HEK293T (cell line): ENCODE results near the gene CRIM1.

Source experiments
- CTCF ChIA-PET: fragments of 350-600 bp; formaldehyde crosslinking; extraction: SDS; loops from one replicate; lab custom pipeline; 2021; ENCODE audit warnings: antibody characterized with exemption, inconsistent platforms; lab: Yijun Ruan, JAX
- POLR2A ChIA-PET: fragments of 350-600 bp; formaldehyde crosslinking; extraction: SDS; loops from one replicate; lab custom pipeline; 2020; ENCODE audit warnings: antibody characterized with exemption, inconsistent platforms; lab: Yijun Ruan, JAX
- DNase-seq: peaks from one replicate; pipeline ENCODE4 v3.0.0; 2012; ENCODE audit warnings: mixed read lengths; ENCODE audit errors: extremely low spot score
- ARNT ChIP-seq: fragments of 450-650 bp; IDR thresholded peaks from 2 replicates; pipeline ENCODE4 v1.6.1; 2017; ENCODE audit warnings: mild to moderate bottlenecking
- BHLHE40 ChIP-seq: fragments of 450-650 bp; IDR thresholded peaks from 2 replicates; pipeline ENCODE4 v1.6.1; 2016; ENCODE audit warnings: mild to moderate bottlenecking, moderate library complexity, borderline replicate concordance
- CTBP1 ChIP-seq: fragments of 450-650 bp; IDR thresholded peaks from 2 replicates; pipeline ENCODE4 v1.6.1; 2016; ENCODE audit warnings: borderline replicate concordance
- ELF4 ChIP-seq: fragments of 450-650 bp; IDR thresholded peaks from 2 replicates; pipeline ENCODE4 v1.6.1; 2017; ENCODE audit warnings: antibody characterized with exemption
- FOXA1 ChIP-seq: fragments of 450-650 bp; IDR thresholded peaks from 2 replicates; pipeline ENCODE4 v1.6.1; 2016; ENCODE audit warnings: mild to moderate bottlenecking
- FOXK2 ChIP-seq: fragments of 450-650 bp; IDR thresholded peaks from 2 replicates; pipeline ENCODE4 v1.6.1; 2016; ENCODE audit warnings: mild to moderate bottlenecking
- FOXM1 ChIP-seq: fragments of 450-650 bp; IDR thresholded peaks from 2 replicates; pipeline ENCODE4 v1.6.1; 2017; ENCODE audit warnings: mild to moderate bottlenecking, borderline replicate concordance
- HDGF ChIP-seq: fragments of 450-650 bp; IDR thresholded peaks from 2 replicates; pipeline ENCODE4 v1.6.1; 2017; ENCODE audit warnings: antibody characterized with exemption, borderline replicate concordance
- L3MBTL2 ChIP-seq: fragments of 450-650 bp; conservative IDR thresholded peaks from 2 replicates; pipeline ENCODE4 v1.6.1; 2016; ENCODE audit warnings: mild to moderate bottlenecking
- LEF1 ChIP-seq: fragments of 450-650 bp; IDR thresholded peaks from 2 replicates; pipeline ENCODE4 v1.6.1; 2017; ENCODE audit warnings: mild to moderate bottlenecking, borderline replicate concordance
- NFRKB ChIP-seq: fragments of 450-650 bp; IDR thresholded peaks from 2 replicates; pipeline ENCODE4 v1.6.1; 2016; ENCODE audit warnings: mild to moderate bottlenecking, moderate library complexity
- SP1 ChIP-seq: fragments of 450-650 bp; IDR thresholded peaks from 2 replicates; pipeline ENCODE4 v1.6.1; 2017
- SUZ12 ChIP-seq: fragments of 450-650 bp; IDR thresholded peaks from 2 replicates; pipeline ENCODE4 v1.6.1; 2016; ENCODE audit warnings: mild to moderate bottlenecking
- TARDBP ChIP-seq: fragments of 450-650 bp; IDR thresholded peaks from 2 replicates; pipeline ENCODE4 v1.6.1; 2016
- ZNF384 ChIP-seq: fragments of 450-650 bp; IDR thresholded peaks from 2 replicates; pipeline ENCODE4 v1.6.1; 2016
- TF ChIP-seq, protein P1 (sequence below): fragments of 450-650 bp; IDR thresholded peaks from 2 replicates; pipeline ENCODE4 v1.6.1; 2016

The CRIM1 gene

DNA sequence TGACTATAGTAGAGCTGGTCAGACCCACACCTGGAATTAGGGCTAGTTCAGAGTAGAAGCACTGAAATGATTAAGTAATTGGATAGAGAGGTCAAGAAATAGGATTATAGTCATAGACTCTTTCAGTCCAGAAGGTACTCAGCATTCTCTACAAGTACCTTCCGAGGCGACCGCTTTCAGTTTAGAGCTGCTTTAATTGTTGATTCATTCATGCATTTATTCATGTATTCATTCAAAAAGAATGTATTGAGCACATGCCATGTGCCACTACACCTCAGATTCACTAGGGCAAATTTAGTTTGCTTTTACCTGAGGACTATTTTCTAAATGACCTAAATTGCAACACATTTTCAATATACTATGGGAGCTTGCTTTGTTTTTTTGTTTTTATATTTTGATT, 48.7 kb downstream of the CRIM1 start:
- CTCF ChIA-PET, result no interaction called here
- no peak for DNase-seq
- POLR2A ChIA-PET, result no interaction called here
- no peak for TF ChIP-seq L3MBTL2
- TF ChIP-seq LEF1, result no peak
- no peak for TF ChIP-seq CTBP1
- TF ChIP-seq SP1, result no peak
- no peak for TF ChIP-seq FOXK2
- no peak for TF ChIP-seq SUZ12
- no peak for TF ChIP-seq FOXA1
- TF ChIP-seq BHLHE40, result no peak
- TF ChIP-seq ELF4, result no peak
- TF ChIP-seq, protein P1, sequence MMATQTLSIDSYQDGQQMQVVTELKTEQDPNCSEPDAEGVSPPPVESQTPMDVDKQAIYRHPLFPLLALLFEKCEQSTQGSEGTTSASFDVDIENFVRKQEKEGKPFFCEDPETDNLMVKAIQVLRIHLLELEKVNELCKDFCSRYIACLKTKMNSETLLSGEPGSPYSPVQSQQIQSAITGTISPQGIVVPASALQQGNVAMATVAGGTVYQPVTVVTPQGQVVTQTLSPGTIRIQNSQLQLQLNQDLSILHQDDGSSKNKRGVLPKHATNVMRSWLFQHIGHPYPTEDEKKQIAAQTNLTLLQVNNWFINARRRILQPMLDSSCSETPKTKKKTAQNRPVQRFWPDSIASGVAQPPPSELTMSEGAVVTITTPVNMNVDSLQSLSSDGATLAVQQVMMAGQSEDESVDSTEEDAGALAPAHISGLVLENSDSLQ, result no peak
- TF ChIP-seq HDGF, result no peak
- no peak for TF ChIP-seq FOXM1
- no peak for TF ChIP-seq TARDBP
- TF ChIP-seq ARNT, result no peak
- no peak for TF ChIP-seq NFRKB
- TF ChIP-seq ZNF384, result no peak

DNA sequence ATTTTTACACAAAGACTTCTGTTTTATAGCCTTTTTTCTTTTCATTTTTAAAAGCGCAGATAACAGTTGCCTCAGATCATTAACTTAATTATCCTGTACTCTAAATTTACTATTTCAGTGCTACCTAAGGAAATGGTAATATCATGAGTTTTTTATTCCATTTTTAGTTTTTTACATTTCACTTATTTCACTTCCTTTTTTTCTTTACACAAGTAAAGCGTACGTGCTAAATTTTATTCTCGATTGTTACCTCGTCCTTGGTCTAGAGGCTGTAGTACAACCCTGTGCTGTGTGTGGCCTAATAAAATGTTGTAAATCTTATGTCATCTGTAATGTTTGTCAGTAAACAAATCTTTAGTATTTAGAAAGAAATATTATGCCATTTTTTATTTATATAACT, 49.2 kb downstream of the CRIM1 start:
- TF ChIP-seq NFRKB (no peak), LEF1 (no peak), L3MBTL2 (no peak), BHLHE40 (no peak), ZNF384 (no peak), FOXA1 (no peak), FOXK2 (no peak), TARDBP (no peak), FOXM1 (no peak), SP1 (no peak), SUZ12 (no peak), ARNT (no peak), HDGF (no peak), CTBP1 (no peak), ELF4 (no peak)
- TF ChIP-seq, protein P1, result no peak
- CTCF ChIA-PET, result no interaction called here
- no peak for DNase-seq
- POLR2A ChIA-PET, result no interaction called here

DNA sequence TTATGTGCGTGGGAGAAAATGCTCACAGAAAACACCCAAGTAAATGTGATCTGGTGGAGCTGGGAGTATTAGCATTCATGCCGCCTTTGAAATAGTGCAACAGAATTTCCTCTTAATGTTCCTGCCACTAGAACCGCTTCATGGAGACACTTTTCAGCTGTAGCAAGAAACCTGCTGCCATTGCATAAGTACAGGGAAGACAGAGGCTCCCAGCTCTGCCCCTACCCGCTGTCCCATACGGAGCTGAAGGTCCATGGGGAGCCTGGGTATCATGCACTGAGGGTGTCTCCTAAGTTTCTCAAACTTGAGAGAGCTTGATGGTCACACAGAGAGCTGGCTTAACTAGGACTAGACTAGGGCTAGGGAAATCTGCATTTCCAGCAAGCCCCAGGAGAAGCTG, 49.6 kb downstream of the CRIM1 start:
- ChIA-PET CTCF (no interaction called here), POLR2A (no interaction called here)
- TF ChIP-seq TARDBP, result no peak
- TF ChIP-seq ZNF384, result no peak
- TF ChIP-seq SUZ12, result no peak
- TF ChIP-seq FOXA1, result no peak
- no peak for TF ChIP-seq FOXM1
- TF ChIP-seq CTBP1, result no peak
- no peak for TF ChIP-seq SP1
- no peak for TF ChIP-seq LEF1
- TF ChIP-seq, protein P1, result no peak
- TF ChIP-seq L3MBTL2, result no peak
- TF ChIP-seq FOXK2, result no peak
- no peak for TF ChIP-seq ARNT
- TF ChIP-seq ELF4, result no peak
- TF ChIP-seq HDGF, result no peak
- DNase-seq, result no peak

DNA sequence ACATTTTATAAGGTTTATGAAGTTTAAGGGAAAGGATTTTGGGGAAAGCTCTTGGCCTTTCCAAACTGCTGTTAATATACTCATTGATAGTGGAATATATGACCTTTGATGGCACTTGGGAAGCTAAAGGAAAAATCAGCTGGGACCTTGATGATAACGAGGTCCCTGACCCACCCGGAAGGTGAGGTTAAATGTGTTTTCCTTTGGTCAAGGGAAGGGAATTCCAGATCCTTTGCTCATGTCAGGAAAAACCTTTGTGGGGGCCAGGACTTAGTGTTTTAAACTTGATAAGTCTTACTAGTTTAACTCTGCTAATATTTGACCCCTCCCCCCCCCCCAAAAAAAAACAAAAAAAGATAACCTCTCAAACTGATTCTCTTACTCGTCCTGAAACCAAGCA, 50.7 kb downstream of the CRIM1 start:
- CTCF ChIA-PET, result no interaction called here
- TF ChIP-seq SP1, result no peak
- TF ChIP-seq, protein P1, result no peak
- no peak for TF ChIP-seq HDGF
- TF ChIP-seq CTBP1, result no peak
- no peak for TF ChIP-seq LEF1
- no peak for TF ChIP-seq SUZ12
- no peak for TF ChIP-seq ZNF384
- no peak for TF ChIP-seq ARNT
- TF ChIP-seq NFRKB, result no peak
- no peak for TF ChIP-seq FOXK2
- POLR2A ChIA-PET, result no interaction called here
- DNase-seq, result no peak

DNA sequence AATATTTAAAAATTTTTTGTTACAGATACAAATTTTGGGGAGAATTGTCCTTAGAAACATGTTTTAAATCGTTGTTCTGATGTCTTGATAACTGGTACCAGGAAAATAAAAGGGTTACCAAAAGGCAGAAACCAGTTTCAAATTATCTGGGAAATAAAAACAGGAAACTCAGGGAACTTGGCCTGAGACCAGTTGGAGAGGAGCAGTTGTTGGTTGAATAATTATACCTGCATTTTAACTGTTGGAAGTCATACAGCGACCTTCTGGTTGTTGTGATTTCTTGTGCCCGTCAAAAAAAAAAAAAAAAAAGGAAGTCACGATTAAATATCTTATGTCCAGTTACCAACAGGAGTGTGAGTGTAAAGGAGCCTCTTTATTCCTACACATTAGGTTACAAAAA, 51.8 kb downstream of the CRIM1 start:
- TF ChIP-seq FOXK2 (no peak), SP1 (no peak), ELF4 (no peak), ARNT (no peak), NFRKB (no peak), BHLHE40 (no peak), L3MBTL2 (no peak), HDGF (no peak), TARDBP (no peak), CTBP1 (no peak), LEF1 (no peak), FOXA1 (no peak), SUZ12 (no peak), ZNF384 (no peak), FOXM1 (no peak)
- TF ChIP-seq, protein P1, result no peak
- no peak for DNase-seq
- ChIA-PET CTCF (no interaction called here), POLR2A (no interaction called here)
